ENCODE results near the gene NR2C1.

DNA sequence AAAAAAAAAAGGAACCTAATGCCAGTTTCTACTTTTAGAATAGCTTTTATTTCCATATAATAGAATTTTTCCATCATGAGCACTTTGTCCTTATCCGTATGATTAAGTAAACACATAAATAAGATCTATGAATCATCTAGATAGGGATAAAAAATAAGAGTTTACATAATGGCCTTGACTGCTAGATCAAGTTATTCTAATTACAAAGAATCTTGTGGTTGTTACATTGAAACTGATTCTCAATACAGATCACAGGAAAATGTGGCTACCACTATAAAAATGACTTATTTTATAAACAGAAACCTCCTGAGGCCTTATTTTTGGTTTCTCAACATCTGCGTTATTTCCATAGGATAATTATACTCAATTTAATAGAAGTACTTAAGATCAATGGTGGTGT is 35.5 kb downstream of the NR2C1 start:
- no peak for TF ChIP-seq EZH2 (IDR thresholded peaks at IDR 0.05; ENCODE audit: insufficient read depth, low read length)
- TF ChIP-seq, protein P1, sequence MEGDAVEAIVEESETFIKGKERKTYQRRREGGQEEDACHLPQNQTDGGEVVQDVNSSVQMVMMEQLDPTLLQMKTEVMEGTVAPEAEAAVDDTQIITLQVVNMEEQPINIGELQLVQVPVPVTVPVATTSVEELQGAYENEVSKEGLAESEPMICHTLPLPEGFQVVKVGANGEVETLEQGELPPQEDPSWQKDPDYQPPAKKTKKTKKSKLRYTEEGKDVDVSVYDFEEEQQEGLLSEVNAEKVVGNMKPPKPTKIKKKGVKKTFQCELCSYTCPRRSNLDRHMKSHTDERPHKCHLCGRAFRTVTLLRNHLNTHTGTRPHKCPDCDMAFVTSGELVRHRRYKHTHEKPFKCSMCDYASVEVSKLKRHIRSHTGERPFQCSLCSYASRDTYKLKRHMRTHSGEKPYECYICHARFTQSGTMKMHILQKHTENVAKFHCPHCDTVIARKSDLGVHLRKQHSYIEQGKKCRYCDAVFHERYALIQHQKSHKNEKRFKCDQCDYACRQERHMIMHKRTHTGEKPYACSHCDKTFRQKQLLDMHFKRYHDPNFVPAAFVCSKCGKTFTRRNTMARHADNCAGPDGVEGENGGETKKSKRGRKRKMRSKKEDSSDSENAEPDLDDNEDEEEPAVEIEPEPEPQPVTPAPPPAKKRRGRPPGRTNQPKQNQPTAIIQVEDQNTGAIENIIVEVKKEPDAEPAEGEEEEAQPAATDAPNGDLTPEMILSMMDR (IDR thresholded peaks at IDR 0.05; ENCODE audit: insufficient read depth, low read depth, low read length), result no peak

Data from astrocyte (in vitro differentiated cells and primary cell).